Endodermal cell (in vitro differentiated cells): ENCODE data around the gene OVOL2. TPM values are rescaled to one million over a fixed set of nuclear protein-coding genes. Genes with fewer than 3 reads are reported as not detected.

ENCODE experiments used
- DNase-seq: peaks from one replicate; pipeline ENCODE4 v3.0.0-alpha.2; 2017
- H3K27ac ChIP-seq: 2 replicates; pipeline ENCODE4 v1.5.1; 2013; ENCODE audit warnings: mild to moderate bottlenecking, low read depth, low read length, moderate library complexity
- H3K27me3 ChIP-seq: 2 replicates; pipeline ENCODE4 v1.6.1; 2013; ENCODE audit warnings: mild to moderate bottlenecking, low read length, moderate library complexity; ENCODE audit not compliant: insufficient read depth, control insufficient read depth, poor library complexity, severe bottlenecking
- H3K36me3 ChIP-seq: 2 replicates; pipeline ENCODE4 v1.7.0; 2013; ENCODE audit warnings: mild to moderate bottlenecking, low read length, moderate library complexity; ENCODE audit not compliant: control insufficient read depth, insufficient read depth
- H3K4me1 ChIP-seq: one replicate; pipeline ENCODE4 v1.7.0; 2013; ENCODE audit warnings: low read length; ENCODE audit not compliant: control insufficient read depth, insufficient read depth
- H3K4me3 ChIP-seq: 2 replicates; pipeline ENCODE4 v1.5.1; 2013; ENCODE audit warnings: mild to moderate bottlenecking, low read length, moderate library complexity
- H3K9ac ChIP-seq: 2 replicates; pipeline ENCODE4 v1.6.1; 2013; ENCODE audit warnings: mild to moderate bottlenecking, low read length, moderate library complexity; ENCODE audit not compliant: poor library complexity, severe bottlenecking; ENCODE audit errors: extremely low read depth
- H3K9me3 ChIP-seq: 2 replicates; pipeline ENCODE4 v1.6.1; 2013; ENCODE audit warnings: mild to moderate bottlenecking, low read length, moderate library complexity; ENCODE audit not compliant: control insufficient read depth
- H3K27ac Mint-ChIP-seq: 2 replicates; pipeline ENCODE4 v1.8.0; 2020; ENCODE audit warnings: mixed read lengths
- H3K27me3 Mint-ChIP-seq: 2 replicates; pipeline ENCODE4 v1.8.0; 2021; ENCODE audit warnings: mild to moderate bottlenecking, mixed read lengths; ENCODE audit not compliant: insufficient read depth
- H3K36me3 Mint-ChIP-seq: 2 replicates; pipeline ENCODE4 v1.8.0; 2020; ENCODE audit warnings: low read depth, mixed read lengths
- H3K4me1 Mint-ChIP-seq: 2 replicates; pipeline ENCODE4 v1.8.0; 2020; ENCODE audit warnings: mixed read lengths
- H3K4me3 Mint-ChIP-seq: 2 replicates; pipeline ENCODE4 v1.8.0; 2020; ENCODE audit warnings: mild to moderate bottlenecking, moderate library complexity, mixed read lengths
- H3K9me3 Mint-ChIP-seq: 2 replicates; pipeline ENCODE4 v1.8.0; 2020; ENCODE audit warnings: mild to moderate bottlenecking, mixed read lengths
- CTCF ChIP-seq: fragments of 200-600 bp; sonication (generic); conservative IDR thresholded peaks from 2 replicates; pipeline ENCODE4 v1.5.0; 2021; ENCODE audit warnings: antibody characterized with exemption, mild to moderate bottlenecking
- WGBS, 2 experiments: methylation state at CpG; one replicate each; pipeline versions ENCODE4 v1.1.5 to v1.1.7; 2013; ENCODE audit warnings: missing lambda C conversion rate in 2 of 2, mixed read lengths in 1 of 2; ENCODE audit not compliant: insufficient coverage in 1 of 2, insufficient read length in 1 of 2; 5-methylcytosine and 5-hydroxymethylcytosine counted together
- total RNA-seq, 2 donors: library from RNA; stranded (reverse); fragmentation: NEBNext Ultra II Directional in 1 of 2; extraction: Animal tissue kit (Norgen Biotek cat#: 25700) in 1 of 2; gene quantifications; 2 replicates in 1 of 2; 3 replicates in 1 of 2; pipeline ENCODE4 v1.2.1, GENCODE V29; 2021

Gene OVOL2
- total RNA-seq, 2 donors from 2014 or later, result 15.3 to 17.0 TPM

- Mint-ChIP-seq H3K9me3 (no peaks in the 10 kb centered on the region), H3K27me3 (peaks cover 16% of the 10 kb centered on the region), H3K27ac (peak overlapping the region; percentile 30), H3K36me3 (no peaks in the 10 kb centered on the region), H3K4me1 (peaks cover 19% of the 10 kb centered on the region), H3K4me3 (no peak overlapping the region)
- TF ChIP-seq CTCF, result no peak
- Histone ChIP-seq H3K27me3 (no peaks in the 10 kb centered on the region), H3K4me3 (no peak overlapping the region), H3K4me1 (peaks cover 10% of the 10 kb centered on the region), H3K9ac (no peak overlapping the region), H3K27ac (no peak overlapping the region), H3K9me3 (no peaks in the 10 kb centered on the region), H3K36me3 (no peaks in the 10 kb centered on the region)
- DNase-seq, result no peak
- 72 to 75% methylated on average over 4 to 5 of the region's 5 CpGs for WGBS, 2 experiments
These were observed 36.5 kb upstream of the OVOL2 start for GRCh38 chr20:18094191-18094590.

GRCh38 chr20:18093388-18093787, 35.7 kb upstream of the OVOL2 start:
- Mint-ChIP-seq H3K27ac (no peak overlapping the region), H3K4me1 (peaks cover 19% of the 10 kb centered on the region), H3K27me3 (peaks cover 14% of the 10 kb centered on the region), H3K36me3 (no peaks in the 10 kb centered on the region), H3K9me3 (no peaks in the 10 kb centered on the region), H3K4me3 (no peak overlapping the region)
- Histone ChIP-seq H3K27me3 (no peaks in the 10 kb centered on the region), H3K27ac (no peak overlapping the region), H3K36me3 (no peaks in the 10 kb centered on the region), H3K4me1 (peaks cover 10% of the 10 kb centered on the region), H3K9ac (no peak overlapping the region), H3K4me3 (no peak overlapping the region), H3K9me3 (no peaks in the 10 kb centered on the region)
- DNase-seq, result no peak
- 99% methylated on average over 7 to 10 of the region's 10 CpGs for WGBS, 2 experiments
- no peak for TF ChIP-seq CTCF

GRCh38 chr20:18092890-18093289, 35.2 kb upstream of the OVOL2 start:
- H3K9ac ChIP-seq, result no peak overlapping the region
- peak; percentile 61 for DNase-seq
- H3K36me3 ChIP-seq, result no peaks in the 10 kb centered on the region
- Mint-ChIP-seq H3K36me3 (no peaks in the 10 kb centered on the region), H3K27me3 (peaks cover 9% of the 10 kb centered on the region), H3K9me3 (no peaks in the 10 kb centered on the region), H3K4me3 (no peak overlapping the region), H3K27ac (no peak overlapping the region), H3K4me1 (peaks cover 19% of the 10 kb centered on the region)
- H3K9me3 ChIP-seq, result no peaks in the 10 kb centered on the region
- peaks cover 10% of the 10 kb centered on the region for H3K4me1 ChIP-seq
- no peak overlapping the region for H3K27ac ChIP-seq
- H3K27me3 ChIP-seq, result no peaks in the 10 kb centered on the region
- no peak overlapping the region for H3K4me3 ChIP-seq
- whole genome bisulfite sequencing, 2 experiments, result 87 to 95% methylated on average over 7 to 8 of the region's 8 CpGs
- TF ChIP-seq CTCF, result no peak
